Activated CD8-positive, alpha-beta T cell treated with anti-CD3 and anti-CD28 coated beads, Interleukin-2, amount 10 ng/mL, durations not matched to agents 7 days and 5 days (primary cell): ENCODE results near the gene CYLD. TPM values are rescaled to one million over a fixed set of nuclear protein-coding genes. Genes with fewer than 3 reads are reported as not detected.

Experiments used
- microRNA-seq: library from miRNA; unstranded; fragments of <30 nt; microRNA quantifications from one replicate; pipeline ENCODE4 v1.2.0, GENCODE V29; 2022
- total RNA-seq, 2 experiments: library from RNA; stranded (reverse); gene quantifications; one replicate each; pipeline ENCODE4 v1.2.3, GENCODE V29; 2021

CYLD gene
- total RNA-seq, 2 experiments from 2014 or later = 116 to 129 TPM

Small RNA genes lying within 50 kb of the gene (microRNA-seq; reads per million reads assigned to microRNA genes)
- gene MIR3181 = 2.3 reads per million

Other genes with a start within 250 kb of the CYLD start
- gene NKD1, start 193.7 kb upstream of the CYLD start, total RNA-seq = under 1 TPM; 0.26 to 0.44 TPM
- 10 to 100 TPM; 64.8 to 65.3 TPM for gene SNX20, start 60.8 kb upstream of the CYLD start, total RNA-seq
- gene NOD2, start 48.5 kb upstream of the CYLD start, total RNA-seq = 1 to 10 TPM; 1.6 to 1.7 TPM